HepG2 (cell line): Measurements from ENCODE around the gene NYAP1. TPM values are rescaled to one million over a fixed set of nuclear protein-coding genes. Genes with fewer than 3 reads are reported as not detected.

ENCODE experiments used
- ATAC-seq: fragments of 200-7000 bp; cut with Tn5 transposase; 3 replicates; pipeline ENCODE4 v1.9.1; 2020; ENCODE audit warnings: mild to moderate bottlenecking, moderate library complexity
- BruUV-seq: library from RNA; stranded (reverse); fragments of 400-500 nt; replicated peaks from 2 replicates; lab custom pipeline; 2021; lab: Mats Ljungman, UMichigan
- CTCF ChIA-PET: fragments of 300-600 bp; formaldehyde crosslinking; extraction: SDS; loops from one replicate; lab custom pipeline; 2021; ENCODE audit warnings: low total read pairs, inconsistent platforms, low intra/inter-chr PET ratio; lab: Yijun Ruan, JAX
- POLR2A ChIA-PET: fragments of 350-600 bp; sonication (Branson Sonifier 250); formaldehyde crosslinking; loops from one replicate; lab custom pipeline; 2020; ENCODE audit warnings: antibody characterized with exemption, inconsistent platforms; lab: Yijun Ruan, JAX
- DNase-seq: peaks from one replicate; pipeline ENCODE4 v3.0.0-alpha.2; 2015; ENCODE audit warnings: low spot score
- FAIRE-seq: peaks from 3 replicates; lab custom pipeline; 2011; peaks lifted over from hg19 to GRCh38; lab: Jason Lieb, UNC
- H2AFZ ChIP-seq: one replicate; pipeline ENCODE4 v1.6.1; 2011; ENCODE audit warnings: low read length, inconsistent platforms
- H3K27ac ChIP-seq: fragments of 300-600 bp; 3 replicates; pipeline ENCODE4 v1.8.0; 2011; ENCODE audit warnings: mixed run types, mild to moderate bottlenecking, mixed read lengths, low read length, inconsistent platforms; ENCODE audit not compliant: insufficient read depth; ENCODE audit errors: extremely low read length
- H3K27me3 ChIP-seq, 2 experiments: fragments of 200-600 bp in 1 of 2; 2 replicates in 1 of 2; 3 replicates in 1 of 2; pipeline versions ENCODE4 v1.6.0 to v1.8.0; 2011; ENCODE audit warnings: low read length in 2 of 2, mild to moderate bottlenecking in 2 of 2, moderate library complexity in 2 of 2, inconsistent platforms in 1 of 2; ENCODE audit not compliant: insufficient read depth in 2 of 2, control insufficient read depth in 1 of 2
- H3K36me3 ChIP-seq, 2 experiments: fragments of 200-600 bp in 1 of 2; replicated peaks in 1 of 2; 2 replicates in 1 of 2; 3 replicates in 1 of 2; pipeline versions ENCODE4 v1.5.1 to v1.8.0; 2011; ENCODE audit warnings: low read length in 2 of 2, inconsistent platforms in 1 of 2; ENCODE audit not compliant: insufficient read depth in 2 of 2, control insufficient read depth in 1 of 2
- H3K4me1 ChIP-seq: 2 replicates; pipeline ENCODE4 v1.5.1; 2012; ENCODE audit warnings: low read length, inconsistent platforms; ENCODE audit not compliant: insufficient read depth
- H3K4me2 ChIP-seq: 2 replicates; pipeline ENCODE4 v1.6.0; 2011; ENCODE audit warnings: low read depth, low read length, inconsistent platforms
- H3K4me3 ChIP-seq, 3 experiments: fragments of 200-600 bp in 1 of 3; sonication (generic), shearing (Covaris generic) in 1 of 3; replicated peaks in 1 of 3; 2 replicates each; pipeline ENCODE4 v1.5.1; 2011 to 2016; ENCODE audit warnings: low read length in 3 of 3, inconsistent platforms in 2 of 3, low read depth in 2 of 3, mild to moderate bottlenecking in 2 of 3, control low read depth in 1 of 3, mixed read lengths in 1 of 3; ENCODE audit not compliant: insufficient read depth in 1 of 3
- H3K79me2 ChIP-seq: one replicate; pipeline ENCODE4 v1.6.1; 2011; ENCODE audit warnings: low read length, inconsistent platforms; ENCODE audit not compliant: insufficient read depth
- H3K9ac ChIP-seq: 2 replicates; pipeline ENCODE4 v1.6.0; 2011; ENCODE audit warnings: mild to moderate bottlenecking, low read depth, low read length, inconsistent platforms; ENCODE audit not compliant: insufficient read depth
- H3K9me3 ChIP-seq: 2 replicates; pipeline ENCODE4 v1.5.1; 2012; ENCODE audit warnings: mild to moderate bottlenecking, low read length
- H4K20me1 ChIP-seq: 2 replicates; pipeline ENCODE4 v1.6.0; 2011; ENCODE audit warnings: inconsistent platforms, mild to moderate bottlenecking, low read length, moderate library complexity; ENCODE audit not compliant: insufficient read depth
- ERF ChIP-seq: IDR thresholded peaks from 2 replicates; pipeline ENCODE4 v1.6.1; 2018; ENCODE audit warnings: missing biosample characterization, missing genetic modification reagents
- GATAD1 ChIP-seq: IDR thresholded peaks from 2 replicates; pipeline ENCODE4 v1.6.1; 2016; ENCODE audit warnings: missing genetic modification reagents, missing compliant biosample characterization
- HOXA5 ChIP-seq: sonication (generic); formaldehyde crosslinking; IDR thresholded peaks from 2 replicates; pipeline ENCODE4 v1.4.0; 2020; ENCODE audit warnings: missing genetic modification reagents
- KAT7 ChIP-seq: IDR thresholded peaks from 2 replicates; pipeline ENCODE4 v1.6.1; 2018; ENCODE audit warnings: borderline replicate concordance, missing compliant biosample characterization
- KLF6 ChIP-seq: IDR thresholded peaks from 2 replicates; pipeline ENCODE4 v1.8.0; 2016; ENCODE audit warnings: missing biosample characterization, missing genetic modification reagents
- MYC ChIP-seq: sonication (generic); formaldehyde crosslinking; IDR thresholded peaks from 2 replicates; pipeline ENCODE4 v1.9.0; 2021; ENCODE audit warnings: missing genetic modification reagents, borderline replicate concordance
- NCOA2 ChIP-seq: sonication (generic); formaldehyde crosslinking; IDR thresholded peaks from 2 replicates; pipeline ENCODE4 v1.8.0; 2022; ENCODE audit warnings: inconsistent platforms
- PHF20 ChIP-seq: sonication (generic); formaldehyde crosslinking; IDR thresholded peaks from 2 replicates; pipeline ENCODE4 v1.5.0; 2020; ENCODE audit warnings: mild to moderate bottlenecking, missing genetic modification reagents
- PPARG ChIP-seq: conservative IDR thresholded peaks from 2 replicates; pipeline ENCODE4 v1.6.1; 2016; ENCODE audit warnings: missing biosample characterization, missing genetic modification reagents
- PRPF4 ChIP-seq: fragments of 200-400 bp; formaldehyde crosslinking; IDR thresholded peaks from 2 replicates; pipeline ENCODE4 v1.6.1; 2016; ENCODE audit warnings: low read length, low read depth; ENCODE audit not compliant: poor library complexity, severe bottlenecking
- SETDB1 ChIP-seq: sonication (generic); formaldehyde crosslinking; IDR thresholded peaks from 2 replicates; pipeline ENCODE4 v1.5.1; 2020; ENCODE audit warnings: missing genetic modification reagents, mild to moderate bottlenecking, borderline replicate concordance
- TOE1 ChIP-seq: sonication (generic); formaldehyde crosslinking; IDR thresholded peaks from 2 replicates; pipeline ENCODE4 v1.4.0; 2020; ENCODE audit warnings: mild to moderate bottlenecking, missing genetic modification reagents
- ZBTB7A ChIP-seq: sonication (generic); formaldehyde crosslinking; IDR thresholded peaks from 2 replicates; pipeline ENCODE4 v1.8.0; 2022; ENCODE audit warnings: mild to moderate bottlenecking, missing genetic modification reagents
- ZNF17 ChIP-seq: sonication (generic); formaldehyde crosslinking; IDR thresholded peaks from 2 replicates; pipeline ENCODE4 v1.5.0; 2020; ENCODE audit warnings: mild to moderate bottlenecking, missing genetic modification reagents
- ZNF550 ChIP-seq: sonication (generic); formaldehyde crosslinking; IDR thresholded peaks from 2 replicates; pipeline ENCODE4 v1.4.0; 2020; ENCODE audit warnings: mild to moderate bottlenecking, missing genetic modification reagents, borderline replicate concordance
- ZNF761 ChIP-seq: sonication (generic); formaldehyde crosslinking; conservative IDR thresholded peaks from 2 replicates; pipeline ENCODE4 v1.4.0; 2020; ENCODE audit warnings: mild to moderate bottlenecking, missing genetic modification reagents
- WGBS: methylation state at CpG from one replicate; pipeline ENCODE4 v1.1.6; 2017; ENCODE audit warnings: low lambda C conversion rate; 5-methylcytosine and 5-hydroxymethylcytosine counted together
- in situ Hi-C: cut with HindIII; loops from 2 replicates; pipeline ENCODE4 v1.10.0; 2017; ENCODE audit warnings: low pct_unique_long_range_greater_than_20kb; ENCODE audit not compliant: extremely low pct_ligation_motif_present
- intact Hi-C: fragments of 100-400 bp; cut with micrococcal nuclease; formaldehyde crosslinking; loops from one replicate; pipeline ENCODE4 v1.10.0; 2022; ENCODE audit not compliant: unreplicated experiment
- polyA plus RNA-seq, 8 experiments: library from polyadenylated mRNA; depleted of rRNA in 3 of 8; stranded (reverse) in 7 of 8; unstranded in 1 of 8; fragments of >200 nt; fragmentation: Illumina TruSeq in 4 of 8; extraction: Trizol in 4 of 8; gene quantifications; 2 replicates each; pipeline versions ENCODE4 v1.2.1 to v1.2.3, GENCODE V29; 2011 to 2016; ENCODE audit warnings: low read depth in 4 of 8, missing spikeins in 1 of 8, mixed read lengths in 1 of 8; ENCODE audit not compliant: insufficient read depth in 1 of 8
- total RNA-seq, 5 experiments: library from RNA; depleted of rRNA; stranded (reverse); fragments of >200 nt; fragmentation: Illumina TruSeq; extraction: Trizol; gene quantifications; 2 replicates each; pipeline ENCODE4 v1.2.3, GENCODE V29; 2016; ENCODE audit warnings: low read depth in 1 of 5
- TF ChIP-seq, protein P1 (sequence below): sonication (generic); formaldehyde crosslinking; conservative IDR thresholded peaks from 2 replicates; pipeline ENCODE4 v1.4.0; 2020; ENCODE audit warnings: missing genetic modification reagents
- TF ChIP-seq, protein P2 (sequence below): sonication (generic); formaldehyde crosslinking; IDR thresholded peaks from 2 replicates; pipeline ENCODE4 v1.9.0; 2022; ENCODE audit warnings: missing genetic modification reagents, mild to moderate bottlenecking, borderline replicate concordance
- TF ChIP-seq, protein P3 (sequence below): fragments of 450-650 bp; IDR thresholded peaks from 2 replicates; pipeline ENCODE4 v1.6.1; 2017; ENCODE audit warnings: mild to moderate bottlenecking

The NYAP1 gene
- total and polyA plus RNA-seq, 2 of the 13 experiments (the other 11 are each of a cell fraction or from before 2014, with no cell fraction given) = 0.15 to 0.46 TPM

DNA sequence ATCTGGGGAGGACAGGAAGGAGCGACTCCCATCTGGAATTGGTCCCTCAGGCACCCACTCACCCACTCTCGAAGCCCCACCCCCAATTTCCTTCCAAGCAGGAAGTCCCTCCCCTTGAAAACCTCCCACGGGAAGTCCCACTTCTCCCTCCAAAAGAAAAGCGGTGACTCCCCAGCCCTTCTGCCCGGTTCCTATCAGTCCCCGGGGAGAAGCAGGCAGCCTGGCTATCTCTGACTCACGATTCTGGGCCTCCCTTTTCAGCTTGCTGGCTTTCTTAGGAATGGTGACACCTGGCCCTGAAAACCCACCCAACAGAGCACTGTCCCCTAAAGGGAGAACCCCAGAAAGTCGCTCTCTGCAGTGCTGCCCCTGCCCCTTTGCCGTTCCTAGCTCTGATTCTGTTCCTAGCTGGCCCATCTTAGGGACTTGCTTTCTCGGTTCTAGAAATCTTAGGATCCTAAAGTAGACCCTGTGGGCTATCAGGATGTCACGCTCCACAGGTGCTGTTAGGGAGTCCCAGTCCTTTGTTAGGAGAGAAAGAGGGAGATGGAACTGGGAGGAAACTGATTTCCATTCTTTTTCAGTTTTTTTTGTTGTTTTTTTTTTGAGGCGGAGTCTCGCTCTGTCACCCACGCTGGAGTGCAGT is 10.8 kb upstream of the NYAP1 start:
- peaks cover 4 to 8% of the 10 kb centered on the region in 2 experiments; a peak in 4 of 5 replicates for H3K36me3 ChIP-seq
- 92% methylated on average over 14 of the region's 14 CpGs for WGBS
- no TSS peak for BruUV-seq
- H3K27ac ChIP-seq = no peak overlapping the region
- no peak for FAIRE-seq
- DNase-seq = no peak
- no peaks in the 10 kb centered on the region for H3K9me3 ChIP-seq
- H3K79me2 ChIP-seq = no peaks in the 10 kb centered on the region
- no peak overlapping the region for H3K4me2 ChIP-seq
- H2AFZ ChIP-seq = no peak overlapping the region
- TF ChIP-seq, protein P1, sequence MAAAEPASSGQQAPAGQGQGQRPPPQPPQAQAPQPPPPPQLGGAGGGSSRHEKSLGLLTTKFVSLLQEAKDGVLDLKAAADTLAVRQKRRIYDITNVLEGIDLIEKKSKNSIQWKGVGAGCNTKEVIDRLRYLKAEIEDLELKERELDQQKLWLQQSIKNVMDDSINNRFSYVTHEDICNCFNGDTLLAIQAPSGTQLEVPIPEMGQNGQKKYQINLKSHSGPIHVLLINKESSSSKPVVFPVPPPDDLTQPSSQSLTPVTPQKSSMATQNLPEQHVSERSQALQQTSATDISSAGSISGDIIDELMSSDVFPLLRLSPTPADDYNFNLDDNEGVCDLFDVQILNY (CRISPR knock-in tag) = no peak
- TF ChIP-seq ERF (no peak), NCOA2 (CRISPR knock-in tag) (no peak), KAT7 (CRISPR knock-in tag) (no peak), SETDB1 (CRISPR knock-in tag) (no peak), ZBTB7A (CRISPR knock-in tag) (no peak), PRPF4 (no peak), TOE1 (CRISPR knock-in tag) (no peak), HOXA5 (CRISPR knock-in tag) (no peak), ZNF550 (CRISPR knock-in tag) (no peak), MYC (CRISPR knock-in tag) (no peak), PPARG (CRISPR knock-in tag) (no peak), KLF6 (no peak), PHF20 (CRISPR knock-in tag) (no peak), ZNF17 (CRISPR knock-in tag) (no peak), ZNF761 (no peak), GATAD1 (CRISPR knock-in tag) (no peak)
- TF ChIP-seq, protein P2, sequence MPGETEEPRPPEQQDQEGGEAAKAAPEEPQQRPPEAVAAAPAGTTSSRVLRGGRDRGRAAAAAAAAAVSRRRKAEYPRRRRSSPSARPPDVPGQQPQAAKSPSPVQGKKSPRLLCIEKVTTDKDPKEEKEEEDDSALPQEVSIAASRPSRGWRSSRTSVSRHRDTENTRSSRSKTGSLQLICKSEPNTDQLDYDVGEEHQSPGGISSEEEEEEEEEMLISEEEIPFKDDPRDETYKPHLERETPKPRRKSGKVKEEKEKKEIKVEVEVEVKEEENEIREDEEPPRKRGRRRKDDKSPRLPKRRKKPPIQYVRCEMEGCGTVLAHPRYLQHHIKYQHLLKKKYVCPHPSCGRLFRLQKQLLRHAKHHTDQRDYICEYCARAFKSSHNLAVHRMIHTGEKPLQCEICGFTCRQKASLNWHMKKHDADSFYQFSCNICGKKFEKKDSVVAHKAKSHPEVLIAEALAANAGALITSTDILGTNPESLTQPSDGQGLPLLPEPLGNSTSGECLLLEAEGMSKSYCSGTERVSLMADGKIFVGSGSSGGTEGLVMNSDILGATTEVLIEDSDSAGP (CRISPR knock-in tag) = no peak
- TF ChIP-seq, protein P3, sequence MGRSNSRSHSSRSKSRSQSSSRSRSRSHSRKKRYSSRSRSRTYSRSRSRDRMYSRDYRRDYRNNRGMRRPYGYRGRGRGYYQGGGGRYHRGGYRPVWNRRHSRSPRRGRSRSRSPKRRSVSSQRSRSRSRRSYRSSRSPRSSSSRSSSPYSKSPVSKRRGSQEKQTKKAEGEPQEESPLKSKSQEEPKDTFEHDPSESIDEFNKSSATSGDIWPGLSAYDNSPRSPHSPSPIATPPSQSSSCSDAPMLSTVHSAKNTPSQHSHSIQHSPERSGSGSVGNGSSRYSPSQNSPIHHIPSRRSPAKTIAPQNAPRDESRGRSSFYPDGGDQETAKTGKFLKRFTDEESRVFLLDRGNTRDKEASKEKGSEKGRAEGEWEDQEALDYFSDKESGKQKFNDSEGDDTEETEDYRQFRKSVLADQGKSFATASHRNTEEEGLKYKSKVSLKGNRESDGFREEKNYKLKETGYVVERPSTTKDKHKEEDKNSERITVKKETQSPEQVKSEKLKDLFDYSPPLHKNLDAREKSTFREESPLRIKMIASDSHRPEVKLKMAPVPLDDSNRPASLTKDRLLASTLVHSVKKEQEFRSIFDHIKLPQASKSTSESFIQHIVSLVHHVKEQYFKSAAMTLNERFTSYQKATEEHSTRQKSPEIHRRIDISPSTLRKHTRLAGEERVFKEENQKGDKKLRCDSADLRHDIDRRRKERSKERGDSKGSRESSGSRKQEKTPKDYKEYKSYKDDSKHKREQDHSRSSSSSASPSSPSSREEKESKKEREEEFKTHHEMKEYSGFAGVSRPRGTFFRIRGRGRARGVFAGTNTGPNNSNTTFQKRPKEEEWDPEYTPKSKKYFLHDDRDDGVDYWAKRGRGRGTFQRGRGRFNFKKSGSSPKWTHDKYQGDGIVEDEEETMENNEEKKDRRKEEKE = no peak
- in situ Hi-C loops (no loop called here), intact Hi-C loops (no loop called here)
- H4K20me1 ChIP-seq = no peaks in the 10 kb centered on the region
- ATAC-seq = no peak
- ChIA-PET CTCF (no interaction called here), POLR2A (no interaction called here)
- H3K27me3 ChIP-seq = no peaks in the 10 kb centered on the region
- no peak overlapping the region for H3K4me3 ChIP-seq
- no peak overlapping the region for H3K9ac ChIP-seq
- peaks cover 21% of the 10 kb centered on the region for H3K4me1 ChIP-seq
